Neural cell (in vitro differentiated cells): ENCODE results near the gene BAD. TPM values are rescaled to one million over a fixed set of nuclear protein-coding genes. Genes with fewer than 3 reads are reported as not detected.

Source experiments
- H2AFZ ChIP-seq: fragments of 200-600, 300-800 bp; sonication (generic), shearing (Covaris generic); 2 replicates; pipeline ENCODE4 v1.6.0; 2014; ENCODE audit warnings: low read depth, mild to moderate bottlenecking, antibody characterized with exemption, low read length, moderate library complexity
- H3F3A ChIP-seq: fragments of 200-600 bp; shearing (Covaris generic); 2 replicates; pipeline ENCODE4 v1.6.1; 2016; ENCODE audit warnings: mild to moderate bottlenecking, moderate library complexity, mixed read lengths, antibody characterized with exemption, low read length; ENCODE audit not compliant: insufficient read depth, poor library complexity, severe bottlenecking
- H3K27ac ChIP-seq: fragments of 200-600, 300-800 bp; sonication (generic), shearing (Covaris generic); 2 replicates; pipeline ENCODE4 v1.5.1; 2014; ENCODE audit warnings: mild to moderate bottlenecking, low read length, moderate library complexity
- H3K27me3 ChIP-seq: fragments of 300-800, 200-600 bp; sonication (generic), shearing (Covaris generic); 2 replicates; pipeline ENCODE4 v1.6.0; 2014; ENCODE audit warnings: mild to moderate bottlenecking, low read depth, low read length, moderate library complexity; ENCODE audit not compliant: insufficient read depth
- H3K36me3 ChIP-seq: fragments of 300-800, 200-600 bp; sonication (generic), shearing (Covaris generic); 2 replicates; pipeline ENCODE4 v1.5.1; 2014; ENCODE audit warnings: mild to moderate bottlenecking, antibody characterized with exemption, low read length, moderate library complexity; ENCODE audit not compliant: insufficient read depth
- H3K4me2 ChIP-seq: fragments of 300-800, 200-600 bp; sonication (generic), shearing (Covaris generic); 2 replicates; pipeline ENCODE4 v1.6.0; 2014; ENCODE audit warnings: mild to moderate bottlenecking, low read length
- H3K4me3 ChIP-seq: fragments of 300-800, 200-600 bp; sonication (generic), shearing (Covaris generic); 2 replicates; pipeline ENCODE4 v1.5.1; 2014; ENCODE audit warnings: mild to moderate bottlenecking, low read length, moderate library complexity
- H3K79me2 ChIP-seq: fragments of 200-600 bp; shearing (Covaris generic); replicated peaks from 2 replicates; pipeline ENCODE4 v1.6.0; 2014; ENCODE audit warnings: mild to moderate bottlenecking, low read length, moderate library complexity; ENCODE audit not compliant: insufficient read depth
- H3K9ac ChIP-seq: fragments of 300-800, 200-600 bp; sonication (generic), shearing (Covaris generic); 2 replicates; pipeline ENCODE4 v1.6.1; 2016; ENCODE audit warnings: mild to moderate bottlenecking, low read length, mixed read lengths
- H3K9me2 ChIP-seq: fragments of 200-600 bp; shearing (Covaris generic); 2 replicates; pipeline ENCODE4 v1.6.1; 2016; ENCODE audit warnings: mild to moderate bottlenecking, low read length, mixed read lengths; ENCODE audit not compliant: insufficient read depth
- H3K9me3 ChIP-seq: fragments of 200-600, 300-800 bp; sonication (generic), shearing (Covaris generic); 2 replicates; pipeline ENCODE4 v1.6.1; 2016; ENCODE audit warnings: mild to moderate bottlenecking, mixed run types, low read length, moderate library complexity, mixed read lengths
- H4K20me1 ChIP-seq: fragments of 200-600 bp; shearing (Covaris generic); 2 replicates; pipeline ENCODE4 v1.6.1; 2016; ENCODE audit warnings: mild to moderate bottlenecking, mixed run types; ENCODE audit not compliant: insufficient read depth
- EP300 ChIP-seq: fragments of 450-650 bp; conservative IDR thresholded peaks from 2 replicates; pipeline ENCODE4 v1.6.1; 2014; ENCODE audit warnings: antibody characterized with exemption, mild to moderate bottlenecking, moderate library complexity; ENCODE audit not compliant: poor library complexity, severe bottlenecking
- EZH2 ChIP-seq: fragments of 200-600, 300-800 bp; shearing (Covaris generic), sonication (generic); IDR thresholded peaks from 2 replicates; pipeline ENCODE4 v1.6.1; 2014; ENCODE audit warnings: antibody characterized with exemption, low read length, borderline replicate concordance, mild to moderate bottlenecking; ENCODE audit not compliant: insufficient read depth, poor library complexity, severe bottlenecking
- MXI1 ChIP-seq: fragments of 450-650 bp; conservative IDR thresholded peaks from 2 replicates; pipeline ENCODE4 v1.6.1; 2014; ENCODE audit warnings: antibody characterized with exemption, mild to moderate bottlenecking; ENCODE audit not compliant: poor library complexity, severe bottlenecking
- POLR2AphosphoS5 ChIP-seq: IDR thresholded peaks from 2 replicates; pipeline ENCODE4 v1.6.1; 2012
- RAD21 ChIP-seq: fragments of 450-650 bp; conservative IDR thresholded peaks from 2 replicates; pipeline ENCODE4 v1.6.1; 2014; ENCODE audit warnings: antibody characterized with exemption, mild to moderate bottlenecking, moderate library complexity
- SMC3 ChIP-seq: fragments of 450-650 bp; conservative IDR thresholded peaks from 2 replicates; pipeline ENCODE4 v1.6.1; 2014; ENCODE audit warnings: antibody characterized with exemption, mild to moderate bottlenecking, moderate library complexity; ENCODE audit not compliant: poor library complexity
- TAF1 ChIP-seq: IDR thresholded peaks from 2 replicates; pipeline ENCODE4 v1.6.1; 2012; ENCODE audit warnings: low read depth
- polyA plus RNA-seq: library from polyadenylated mRNA; depleted of rRNA; stranded (reverse); fragments of >200 nt; gene quantifications from 2 replicates; pipeline ENCODE4 v1.2.3, GENCODE V29; 2014
- TF ChIP-seq, protein P1 (sequence below): IDR thresholded peaks from 2 replicates; pipeline ENCODE4 v1.6.1; 2012; ENCODE audit warnings: borderline replicate concordance
- TF ChIP-seq, protein P2 (sequence below): fragments of 450-650 bp; IDR thresholded peaks from 2 replicates; pipeline ENCODE4 v1.5.1; 2014; ENCODE audit warnings: antibody characterized with exemption, mild to moderate bottlenecking, moderate library complexity; ENCODE audit not compliant: poor library complexity, severe bottlenecking

Gene BAD
- polyA plus RNA-seq, 1 donor from 2014 or later: 219 TPM

DNA sequence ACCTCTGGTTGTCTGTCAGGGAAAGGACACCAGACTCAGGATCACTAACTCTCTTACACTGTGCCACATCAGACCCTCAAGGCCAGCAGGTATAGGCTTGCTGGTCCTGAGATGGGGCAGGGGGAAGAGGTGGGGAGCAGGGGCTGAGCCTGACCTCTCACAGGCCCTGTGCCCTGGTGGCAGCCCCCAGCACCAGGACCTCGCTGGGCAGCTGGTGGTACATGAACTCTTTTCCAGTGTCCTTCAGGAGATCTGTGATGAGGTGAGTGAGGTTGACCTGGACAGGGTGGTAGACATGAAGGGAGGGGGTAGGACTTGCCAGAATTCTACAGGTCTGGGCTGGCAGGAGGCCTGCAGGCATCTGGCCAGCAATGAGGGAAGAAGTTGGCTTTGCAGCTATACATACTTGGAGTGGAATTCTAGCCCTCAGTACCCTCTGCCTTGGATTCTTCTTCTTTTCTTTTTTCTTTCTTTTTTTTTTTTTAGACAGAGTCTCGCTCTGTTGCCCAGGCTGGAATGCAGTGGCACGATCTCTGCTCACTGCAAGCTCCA, 57.0 kb downstream of the BAD start:
- no peaks in the 10 kb centered on the region for H3K36me3 ChIP-seq
- no peaks in the 10 kb centered on the region for H3K27me3 ChIP-seq
- no peak overlapping the region for H3K9ac ChIP-seq
- H3K27ac ChIP-seq: no peak overlapping the region
- H3K4me3 ChIP-seq: peak overlapping the region; percentile 84
- no peak overlapping the region for H3K4me2 ChIP-seq
- H3F3A ChIP-seq: no peaks in the 10 kb centered on the region
- no peaks in the 10 kb centered on the region for H3K9me2 ChIP-seq
- TF ChIP-seq, protein P1, sequence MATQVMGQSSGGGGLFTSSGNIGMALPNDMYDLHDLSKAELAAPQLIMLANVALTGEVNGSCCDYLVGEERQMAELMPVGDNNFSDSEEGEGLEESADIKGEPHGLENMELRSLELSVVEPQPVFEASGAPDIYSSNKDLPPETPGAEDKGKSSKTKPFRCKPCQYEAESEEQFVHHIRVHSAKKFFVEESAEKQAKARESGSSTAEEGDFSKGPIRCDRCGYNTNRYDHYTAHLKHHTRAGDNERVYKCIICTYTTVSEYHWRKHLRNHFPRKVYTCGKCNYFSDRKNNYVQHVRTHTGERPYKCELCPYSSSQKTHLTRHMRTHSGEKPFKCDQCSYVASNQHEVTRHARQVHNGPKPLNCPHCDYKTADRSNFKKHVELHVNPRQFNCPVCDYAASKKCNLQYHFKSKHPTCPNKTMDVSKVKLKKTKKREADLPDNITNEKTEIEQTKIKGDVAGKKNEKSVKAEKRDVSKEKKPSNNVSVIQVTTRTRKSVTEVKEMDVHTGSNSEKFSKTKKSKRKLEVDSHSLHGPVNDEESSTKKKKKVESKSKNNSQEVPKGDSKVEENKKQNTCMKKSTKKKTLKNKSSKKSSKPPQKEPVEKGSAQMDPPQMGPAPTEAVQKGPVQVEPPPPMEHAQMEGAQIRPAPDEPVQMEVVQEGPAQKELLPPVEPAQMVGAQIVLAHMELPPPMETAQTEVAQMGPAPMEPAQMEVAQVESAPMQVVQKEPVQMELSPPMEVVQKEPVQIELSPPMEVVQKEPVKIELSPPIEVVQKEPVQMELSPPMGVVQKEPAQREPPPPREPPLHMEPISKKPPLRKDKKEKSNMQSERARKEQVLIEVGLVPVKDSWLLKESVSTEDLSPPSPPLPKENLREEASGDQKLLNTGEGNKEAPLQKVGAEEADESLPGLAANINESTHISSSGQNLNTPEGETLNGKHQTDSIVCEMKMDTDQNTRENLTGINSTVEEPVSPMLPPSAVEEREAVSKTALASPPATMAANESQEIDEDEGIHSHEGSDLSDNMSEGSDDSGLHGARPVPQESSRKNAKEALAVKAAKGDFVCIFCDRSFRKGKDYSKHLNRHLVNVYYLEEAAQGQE: no peak
- TF ChIP-seq MXI1 (no peak), SMC3 (no peak), EZH2 (no peak), EP300 (no peak), RAD21 (no peak), TAF1 (no peak), POLR2AphosphoS5 (no peak)
- TF ChIP-seq, protein P2, sequence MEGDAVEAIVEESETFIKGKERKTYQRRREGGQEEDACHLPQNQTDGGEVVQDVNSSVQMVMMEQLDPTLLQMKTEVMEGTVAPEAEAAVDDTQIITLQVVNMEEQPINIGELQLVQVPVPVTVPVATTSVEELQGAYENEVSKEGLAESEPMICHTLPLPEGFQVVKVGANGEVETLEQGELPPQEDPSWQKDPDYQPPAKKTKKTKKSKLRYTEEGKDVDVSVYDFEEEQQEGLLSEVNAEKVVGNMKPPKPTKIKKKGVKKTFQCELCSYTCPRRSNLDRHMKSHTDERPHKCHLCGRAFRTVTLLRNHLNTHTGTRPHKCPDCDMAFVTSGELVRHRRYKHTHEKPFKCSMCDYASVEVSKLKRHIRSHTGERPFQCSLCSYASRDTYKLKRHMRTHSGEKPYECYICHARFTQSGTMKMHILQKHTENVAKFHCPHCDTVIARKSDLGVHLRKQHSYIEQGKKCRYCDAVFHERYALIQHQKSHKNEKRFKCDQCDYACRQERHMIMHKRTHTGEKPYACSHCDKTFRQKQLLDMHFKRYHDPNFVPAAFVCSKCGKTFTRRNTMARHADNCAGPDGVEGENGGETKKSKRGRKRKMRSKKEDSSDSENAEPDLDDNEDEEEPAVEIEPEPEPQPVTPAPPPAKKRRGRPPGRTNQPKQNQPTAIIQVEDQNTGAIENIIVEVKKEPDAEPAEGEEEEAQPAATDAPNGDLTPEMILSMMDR: no peak
- H3K79me2 ChIP-seq: peaks cover 6% of the 10 kb centered on the region
- H2AFZ ChIP-seq: no peak overlapping the region
- no peaks in the 10 kb centered on the region for H3K9me3 ChIP-seq
- H4K20me1 ChIP-seq: no peaks in the 10 kb centered on the region

DNA sequence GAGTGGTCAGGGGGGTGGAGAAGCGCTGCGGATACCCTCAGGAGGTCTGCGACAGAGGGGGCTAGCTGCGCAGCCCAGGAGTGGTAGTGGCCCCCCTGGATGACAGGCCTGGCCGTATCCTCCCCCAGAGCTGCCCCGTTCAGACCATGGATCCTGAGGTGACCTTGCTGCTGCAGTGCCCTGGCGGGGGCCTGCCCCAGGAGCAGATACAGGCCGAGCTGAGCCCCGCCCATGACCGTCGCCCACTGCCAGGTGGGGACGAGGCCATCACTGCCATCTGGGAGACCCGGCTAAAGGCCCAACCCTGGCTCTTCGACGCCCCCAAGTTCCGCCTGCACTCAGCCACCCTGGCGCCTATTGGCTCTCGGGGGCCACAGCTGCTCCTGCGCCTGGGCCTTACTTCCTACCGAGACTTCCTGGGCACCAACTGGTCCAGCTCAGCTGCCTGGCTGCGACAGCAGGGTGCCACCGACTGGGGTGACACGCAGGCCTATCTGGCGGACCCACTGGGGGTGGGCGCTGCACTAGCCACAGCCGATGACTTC, 57.9 kb downstream of the BAD start:
- Histone ChIP-seq H3K36me3 (no peaks in the 10 kb centered on the region), H3K9ac (peak overlapping the region; percentile 83), H4K20me1 (no peaks in the 10 kb centered on the region), H3K79me2 (peaks cover 6% of the 10 kb centered on the region), H3K9me2 (no peaks in the 10 kb centered on the region), H3K27ac (peak overlapping the region; percentile 47), H3K27me3 (no peaks in the 10 kb centered on the region), H2AFZ (peak overlapping the region; percentile 83), H3K9me3 (no peaks in the 10 kb centered on the region), H3K4me2 (peak overlapping the region; percentile 42), H3K4me3 (peak overlapping the region; percentile 84), H3F3A (no peaks in the 10 kb centered on the region)
- TF ChIP-seq RAD21 (no peak), EP300 (no peak), TAF1 (no peak), EZH2 (no peak), SMC3 (no peak), POLR2AphosphoS5 (no peak), MXI1 (no peak)
- TF ChIP-seq, protein P1: no peak
- TF ChIP-seq, protein P2: no peak
